IPS-15b (cell line): Measurements from ENCODE around the gene PRR13.
"Not testable (repeated sequence)": the region's sequence is repeated elsewhere in the genome, so short reads cannot be mapped to it uniquely, and the experiment has no call there.

ENCODE experiments used
- H3K27me3 ChIP-seq: one replicate; pipeline ENCODE4 v1.6.1; 2013; ENCODE audit warnings: low read length; ENCODE audit not compliant: control insufficient read depth, insufficient read depth
- H3K36me3 ChIP-seq: one replicate; pipeline ENCODE4 v1.6.1; 2013; ENCODE audit warnings: low read length; ENCODE audit not compliant: control insufficient read depth, insufficient read depth
- H3K4me1 ChIP-seq: one replicate; pipeline ENCODE4 v1.6.1; 2013; ENCODE audit warnings: mild to moderate bottlenecking, low read length; ENCODE audit not compliant: control insufficient read depth, insufficient read depth
- H3K4me3 ChIP-seq: one replicate; pipeline ENCODE4 v1.5.1; 2013; ENCODE audit warnings: low read depth, low read length
- H3K9ac ChIP-seq: one replicate; pipeline ENCODE4 v1.6.1; 2013; ENCODE audit warnings: low read depth, mild to moderate bottlenecking, low read length
- H3K9me3 ChIP-seq: one replicate; pipeline ENCODE4 v1.6.1; 2013; ENCODE audit warnings: mild to moderate bottlenecking, low read length; ENCODE audit not compliant: control insufficient read depth, insufficient read depth

The PRR13 gene

DNA sequence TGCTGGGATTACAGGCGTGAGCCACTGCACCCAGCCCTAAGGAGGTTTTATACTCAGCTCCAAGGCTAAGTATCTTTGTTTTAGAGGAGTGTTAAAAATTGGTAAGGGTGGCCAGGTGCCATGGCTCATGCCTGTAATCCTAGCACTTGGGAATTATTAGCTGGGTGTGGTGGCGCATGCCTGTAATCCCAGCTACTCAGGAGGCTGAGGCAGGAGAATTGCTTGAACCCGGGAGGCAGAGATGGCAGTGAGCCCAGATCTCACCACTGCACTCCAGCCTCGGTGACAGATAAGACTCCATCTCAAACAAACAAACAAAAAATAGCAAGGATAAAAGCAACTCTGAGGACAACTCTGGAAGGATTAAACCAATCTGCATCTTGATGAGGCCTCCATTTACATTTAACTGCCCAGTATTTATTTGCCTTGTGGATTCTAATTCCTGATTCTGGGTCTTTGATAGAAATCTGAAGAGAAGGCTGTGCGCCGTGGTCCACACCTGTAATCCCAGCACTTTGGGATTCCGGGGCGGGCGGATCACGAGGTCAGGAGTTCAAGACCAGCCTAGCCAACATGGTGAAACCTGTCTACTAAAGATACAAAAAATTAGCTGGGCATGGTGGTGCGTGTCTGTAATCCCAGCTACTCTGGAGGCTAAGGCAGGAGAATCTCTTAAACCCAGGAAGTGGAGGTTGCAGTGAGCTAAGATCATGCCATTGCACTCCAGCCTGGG lies 3.2 kb downstream of the PRR13 start:
- not testable (repeated sequence) for H3K36me3 ChIP-seq, H3K9ac ChIP-seq, H3K4me3 ChIP-seq, H3K9me3 ChIP-seq, H3K4me1 ChIP-seq, H3K27me3 ChIP-seq

- H3K4me3 ChIP-seq: no peak overlapping the region
- peaks cover 17% of the 10 kb centered on the region for H3K36me3 ChIP-seq
- no peaks in the 10 kb centered on the region for H3K27me3 ChIP-seq
- no peak overlapping the region for H3K9ac ChIP-seq
- peaks cover 8% of the 10 kb centered on the region for H3K4me1 ChIP-seq
- H3K9me3 ChIP-seq: no peaks in the 10 kb centered on the region
Observed at GRCh38 chr12:53450936-53451335, 9.4 kb downstream of the PRR13 start.

- Histone ChIP-seq H3K4me3 (peak within 1 kb of the TSS; percentile 90), H3K9ac (peak within 1 kb of the TSS; percentile 97), H3K27me3 (no peaks in the 10 kb centered on the region), H3K36me3 (peaks cover 24% of the 10 kb centered on the region), H3K4me1 (peaks cover 8% of the 10 kb centered on the region), H3K9me3 (no peaks in the 10 kb centered on the region)
Observed at GRCh38 chr12:53451661-53452158, 10.2 kb downstream of the PRR13 start, which contains the start of gene PCBP2. Gene PCBP2, plus strand, starts transcription at chr12:53452102. Its CDS starts 2,699 bp downstream, at chr12:53454801.

GRCh38 chr12:53452159-53453077 lies 10.9 kb downstream of the PRR13 start:
- Histone ChIP-seq H3K36me3 (peaks cover 31% of the 10 kb centered on the region), H3K9me3 (no peaks in the 10 kb centered on the region), H3K4me1 (peaks cover 8% of the 10 kb centered on the region), H3K27me3 (no peaks in the 10 kb centered on the region), H3K9ac (peak overlapping the region; percentile 97), H3K4me3 (peak overlapping the region; percentile 90)

GRCh38 chr12:53453953-53454640 lies 12.6 kb downstream of the PRR13 start:
- Histone ChIP-seq H3K27me3 (no peaks in the 10 kb centered on the region), H3K4me3 (peak overlapping the region; percentile 90), H3K9ac (no peak overlapping the region), H3K36me3 (peaks cover 37% of the 10 kb centered on the region), H3K9me3 (no peaks in the 10 kb centered on the region), H3K4me1 (peaks cover 8% of the 10 kb centered on the region)

- no peaks in the 10 kb centered on the region for H3K9me3 ChIP-seq
- H3K4me3 ChIP-seq: peak overlapping the region; percentile 2
- H3K4me1 ChIP-seq: peaks cover 8% of the 10 kb centered on the region
- no peak overlapping the region for H3K9ac ChIP-seq
- H3K27me3 ChIP-seq: no peaks in the 10 kb centered on the region
- H3K36me3 ChIP-seq: peaks cover 43% of the 10 kb centered on the region
Observed at GRCh38 chr12:53454707-53455106, 13.2 kb downstream of the PRR13 start.

DNA sequence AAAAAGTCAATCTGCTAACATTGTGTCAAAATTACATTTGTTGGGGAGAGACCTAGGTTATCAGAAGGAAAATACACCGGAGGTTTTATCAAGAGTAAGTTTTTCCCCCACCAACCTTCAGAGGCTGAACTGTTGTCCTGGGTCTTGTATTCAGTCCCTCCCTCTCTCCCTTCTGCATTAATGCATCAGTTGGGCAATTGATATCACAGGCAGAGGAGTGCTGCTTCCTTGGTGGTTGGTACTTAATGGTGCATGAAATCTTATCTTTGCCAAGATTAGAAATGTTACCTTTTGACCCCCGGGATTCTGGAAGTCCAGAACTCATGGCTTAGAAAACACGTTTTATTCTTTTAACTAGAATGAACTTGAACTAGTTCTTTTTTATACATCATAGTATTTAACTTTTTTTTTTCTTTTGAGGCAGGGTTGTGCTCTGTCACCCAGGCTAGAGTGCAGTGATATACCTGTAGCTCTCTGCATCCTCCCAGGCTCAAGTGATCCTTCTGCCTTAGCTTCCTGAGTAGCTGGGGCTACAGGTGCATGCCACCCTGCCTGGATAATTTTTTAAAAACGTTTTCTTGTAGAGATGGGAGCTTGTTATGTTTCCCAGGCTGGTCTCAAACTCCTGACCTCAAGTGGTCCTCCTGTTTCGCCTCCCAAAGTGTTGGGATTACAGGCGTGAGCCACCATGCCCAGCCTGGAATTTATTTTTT lies 15.3 kb downstream of the PRR13 start:
- peaks cover 63% of the 10 kb centered on the region for H3K36me3 ChIP-seq
- H3K9ac ChIP-seq: no peak overlapping the region
- H3K4me1 ChIP-seq: peaks cover 15% of the 10 kb centered on the region
- H3K9me3 ChIP-seq: no peaks in the 10 kb centered on the region
- no peak overlapping the region for H3K4me3 ChIP-seq
- H3K27me3 ChIP-seq: no peaks in the 10 kb centered on the region

GRCh38 chr12:53459097-53459496 lies 17.6 kb downstream of the PRR13 start:
- H3K27me3 ChIP-seq: no peaks in the 10 kb centered on the region
- H3K9me3 ChIP-seq: no peaks in the 10 kb centered on the region
- peaks cover 83% of the 10 kb centered on the region for H3K36me3 ChIP-seq
- no peak overlapping the region for H3K9ac ChIP-seq
- peaks cover 20% of the 10 kb centered on the region for H3K4me1 ChIP-seq
- no peak overlapping the region for H3K4me3 ChIP-seq

DNA sequence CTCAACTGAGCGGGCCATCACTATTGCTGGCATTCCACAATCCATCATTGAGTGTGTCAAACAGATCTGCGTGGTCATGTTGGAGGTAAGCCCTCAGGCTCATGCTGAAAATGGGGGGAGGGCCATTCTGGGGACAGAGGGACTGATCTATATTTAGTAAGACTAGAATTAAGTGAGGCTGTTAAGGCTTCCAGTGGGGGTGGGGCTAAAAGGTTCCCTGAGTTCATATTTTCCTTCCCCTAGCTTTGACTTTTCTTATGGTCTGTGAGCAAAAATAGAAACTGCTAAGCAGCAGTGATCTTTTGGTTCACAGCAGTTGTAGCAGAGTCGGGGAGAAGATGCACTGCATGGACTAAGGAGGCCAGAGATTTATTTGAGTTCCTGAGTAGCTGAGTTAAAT lies 19.5 kb downstream of the PRR13 start:
- H3K9ac ChIP-seq: no peak overlapping the region

GRCh38 chr12:53461591-53461990 lies 20.1 kb downstream of the PRR13 start:
- no peak overlapping the region for H3K9ac ChIP-seq
- no peak overlapping the region for H3K4me3 ChIP-seq
- H3K4me1 ChIP-seq: peaks cover 15% of the 10 kb centered on the region
- H3K9me3 ChIP-seq: no peaks in the 10 kb centered on the region
- no peaks in the 10 kb centered on the region for H3K27me3 ChIP-seq
- H3K36me3 ChIP-seq: peaks cover 84% of the 10 kb centered on the region

More for the DNA sequence above, 19.5 kb downstream of the PRR13 start:
- peaks cover 85% of the 10 kb centered on the region for H3K36me3 ChIP-seq
- peaks cover 15% of the 10 kb centered on the region for H3K4me1 ChIP-seq
- no peak overlapping the region for H3K4me3 ChIP-seq
- no peaks in the 10 kb centered on the region for H3K9me3 ChIP-seq
- no peaks in the 10 kb centered on the region for H3K27me3 ChIP-seq

DNA sequence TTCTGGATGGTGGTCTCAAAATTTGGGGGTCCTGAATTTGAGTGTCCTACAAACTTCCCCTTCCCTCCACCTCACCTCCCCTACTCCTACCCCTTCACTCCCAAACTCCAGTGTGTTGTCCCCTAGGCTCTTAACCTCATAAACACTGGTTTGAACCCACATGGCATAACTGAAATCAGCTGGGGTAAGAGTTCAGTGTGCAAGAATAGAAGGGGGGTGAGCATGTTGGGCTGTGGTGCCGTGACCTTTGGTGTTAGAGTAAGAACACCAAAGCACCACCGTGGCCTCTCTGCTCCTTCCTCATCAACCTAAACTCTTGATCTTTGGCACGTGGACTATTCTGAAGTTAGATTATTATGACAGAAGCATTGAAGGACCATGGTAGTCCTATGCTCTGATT lies 21.4 kb downstream of the PRR13 start:
- no peaks in the 10 kb centered on the region for H3K27me3 ChIP-seq
- H3K9ac ChIP-seq: no peak overlapping the region
- H3K36me3 ChIP-seq: peaks cover 89% of the 10 kb centered on the region
- no peaks in the 10 kb centered on the region for H3K9me3 ChIP-seq
- H3K4me3 ChIP-seq: no peak overlapping the region
- peaks cover 15% of the 10 kb centered on the region for H3K4me1 ChIP-seq
